Measurements from ENCODE around the gene PLPP3.

- TF ChIP-seq POLR2A (IDR thresholded peaks at IDR 0.05; ENCODE audit: low read depth, low read length) (no peak), POLR2AphosphoS5 (IDR thresholded peaks at IDR 0.05; ENCODE audit: low read depth, low read length) (no peak)
These were observed 89.7 kb downstream of the PLPP3 start for GRCh38 chr1:56489695-56490094.

All from GM12892 (cell line).